Mononuclear cell (primary cell): Measurements from ENCODE around the gene BCAR3. TPM values are rescaled to one million over a fixed set of nuclear protein-coding genes. Genes with fewer than 3 reads are reported as not detected.

Source experiments
- H3K27me3 ChIP-seq: 2 replicates; pipeline ENCODE4 v1.6.0; 2011; ENCODE audit warnings: low read length, control low read depth; ENCODE audit not compliant: insufficient read depth
- H3K4me1 ChIP-seq: 2 replicates; pipeline ENCODE4 v1.5.1; 2011; ENCODE audit warnings: mild to moderate bottlenecking, low read length, control low read depth; ENCODE audit not compliant: insufficient read depth
- H3K4me3 ChIP-seq: 2 replicates; pipeline ENCODE4 v1.5.1; 2011; ENCODE audit warnings: mild to moderate bottlenecking, low read length, moderate library complexity
- H3K9me3 ChIP-seq: 2 replicates; pipeline ENCODE4 v1.5.1; 2011; ENCODE audit warnings: low read depth, mild to moderate bottlenecking, control low read depth, low read length
- total RNA-seq: library from RNA; depleted of rRNA; stranded (reverse); fragments of >200 nt; gene quantifications from one replicate; pipeline ENCODE4 v1.2.3, GENCODE V29; 2012

BCAR3 gene
- total RNA-seq, 1 donor, result 1.4 TPM

GRCh38 chr1:93616221-93616995 is 65.2 kb downstream of the BCAR3 start:
- Histone ChIP-seq H3K4me3 (no peak overlapping the region), H3K9me3 (no peaks in the 10 kb centered on the region), H3K4me1 (peaks cover 5% of the 10 kb centered on the region), H3K27me3 (no peaks in the 10 kb centered on the region)

GRCh38 chr1:93615582-93616150 is 66.0 kb downstream of the BCAR3 start:
- no peaks in the 10 kb centered on the region for H3K27me3 ChIP-seq
- H3K4me1 ChIP-seq, result peaks cover 5% of the 10 kb centered on the region
- H3K9me3 ChIP-seq, result no peaks in the 10 kb centered on the region
- H3K4me3 ChIP-seq, result no peak overlapping the region

GRCh38 chr1:93614986-93615581 is 66.6 kb downstream of the BCAR3 start:
- no peaks in the 10 kb centered on the region for H3K27me3 ChIP-seq
- H3K4me1 ChIP-seq, result peaks cover 5% of the 10 kb centered on the region
- H3K9me3 ChIP-seq, result no peaks in the 10 kb centered on the region
- no peak overlapping the region for H3K4me3 ChIP-seq

- peaks cover 5% of the 10 kb centered on the region for H3K4me1 ChIP-seq
- no peaks in the 10 kb centered on the region for H3K27me3 ChIP-seq
- no peak overlapping the region for H3K4me3 ChIP-seq
- no peaks in the 10 kb centered on the region for H3K9me3 ChIP-seq
These were observed 67.1 kb downstream of the BCAR3 start for GRCh38 chr1:93614541-93614940.

- Histone ChIP-seq H3K27me3 (no peaks in the 10 kb centered on the region), H3K4me3 (no peak overlapping the region), H3K9me3 (no peaks in the 10 kb centered on the region), H3K4me1 (peaks cover 5% of the 10 kb centered on the region)
These were observed 67.7 kb downstream of the BCAR3 start for GRCh38 chr1:93613898-93614297.

GRCh38 chr1:93612510-93612909 is 69.1 kb downstream of the BCAR3 start:
- no peaks in the 10 kb centered on the region for H3K27me3 ChIP-seq
- no peaks in the 10 kb centered on the region for H3K9me3 ChIP-seq
- peaks cover 5% of the 10 kb centered on the region for H3K4me1 ChIP-seq
- H3K4me3 ChIP-seq, result no peak overlapping the region

GRCh38 chr1:93611668-93612067 is 70.0 kb downstream of the BCAR3 start:
- Histone ChIP-seq H3K4me1 (peaks cover 5% of the 10 kb centered on the region), H3K4me3 (no peak overlapping the region), H3K27me3 (no peaks in the 10 kb centered on the region), H3K9me3 (no peaks in the 10 kb centered on the region)

- no peaks in the 10 kb centered on the region for H3K27me3 ChIP-seq
- H3K9me3 ChIP-seq, result no peaks in the 10 kb centered on the region
- H3K4me3 ChIP-seq, result no peak overlapping the region
- H3K4me1 ChIP-seq, result no peaks in the 10 kb centered on the region
These were observed 72.1 kb downstream of the BCAR3 start for GRCh38 chr1:93609536-93609935.

GRCh38 chr1:93608187-93609109 is 73.2 kb downstream of the BCAR3 start:
- no peaks in the 10 kb centered on the region for H3K9me3 ChIP-seq

GRCh38 chr1:93607814-93608186 is 73.8 kb downstream of the BCAR3 start:
- Histone ChIP-seq H3K4me3 (no peak overlapping the region), H3K4me1 (no peaks in the 10 kb centered on the region), H3K27me3 (no peaks in the 10 kb centered on the region), H3K9me3 (no peaks in the 10 kb centered on the region)

More at GRCh38 chr1:93608187-93609109, 73.2 kb downstream of the BCAR3 start:
- no peaks in the 10 kb centered on the region for H3K27me3 ChIP-seq
- no peaks in the 10 kb centered on the region for H3K4me1 ChIP-seq
- no peak overlapping the region for H3K4me3 ChIP-seq

- H3K9me3 ChIP-seq, result no peaks in the 10 kb centered on the region
- H3K4me1 ChIP-seq, result no peaks in the 10 kb centered on the region
- no peak overlapping the region for H3K4me3 ChIP-seq
- H3K27me3 ChIP-seq, result no peaks in the 10 kb centered on the region
These were observed 75.7 kb downstream of the BCAR3 start for GRCh38 chr1:93605812-93606512.

- no peaks in the 10 kb centered on the region for H3K4me1 ChIP-seq
- no peaks in the 10 kb centered on the region for H3K9me3 ChIP-seq
These were observed 76.5 kb downstream of the BCAR3 start for GRCh38 chr1:93605026-93605568.

GRCh38 chr1:93604411-93604810 is 77.2 kb downstream of the BCAR3 start:
- Histone ChIP-seq H3K4me1 (no peaks in the 10 kb centered on the region), H3K4me3 (no peak overlapping the region), H3K27me3 (no peaks in the 10 kb centered on the region), H3K9me3 (no peaks in the 10 kb centered on the region)

More at GRCh38 chr1:93605026-93605568, 76.5 kb downstream of the BCAR3 start:
- Histone ChIP-seq H3K27me3 (no peaks in the 10 kb centered on the region), H3K4me3 (no peak overlapping the region)

GRCh38 chr1:93603601-93604000 is 78.0 kb downstream of the BCAR3 start:
- Histone ChIP-seq H3K9me3 (no peaks in the 10 kb centered on the region), H3K27me3 (no peaks in the 10 kb centered on the region), H3K4me3 (no peak overlapping the region), H3K4me1 (no peaks in the 10 kb centered on the region)
